Gastroesophageal sphincter (tissue), 4 donors: ENCODE measurements around the gene RING1. TPM values are rescaled to one million over a fixed set of nuclear protein-coding genes. Genes with fewer than 3 reads are reported as not detected.

Source experiments
- ATAC-seq: fragments of 150-250 bp; one replicate; pipeline ENCODE4 v1.9.1; 2016; ENCODE audit warnings: mild to moderate bottlenecking, moderate library complexity
- H3K27ac ChIP-seq, 4 donors: fragments of 200-600 bp; sonication (generic) in 3 of 4; 1 replicate in 3 of 4; 2 replicates in 1 of 4; pipeline ENCODE4 v1.5.1; 2016 to 2019
- H3K27me3 ChIP-seq: fragments of 200-600 bp; sonication (generic); one replicate; pipeline ENCODE4 v1.5.1; 2019
- H3K36me3 ChIP-seq, 2 donors: fragments of 200-600 bp; sonication (generic); one replicate each; pipeline ENCODE4 v1.5.1; 2019; ENCODE audit warnings: control low read depth in 1 of 2
- H3K4me1 ChIP-seq, 3 donors: fragments of 200-600 bp; sonication (generic); 1 replicate in 2 of 3; 2 replicates in 1 of 3; pipeline ENCODE4 v1.5.1; 2016 to 2019; ENCODE audit warnings: control low read depth in 2 of 3
- H3K4me3 ChIP-seq, 2 donors: fragments of 200-600 bp; sonication (generic); one replicate each; pipeline ENCODE4 v1.5.1; 2019; ENCODE audit warnings: mild to moderate bottlenecking in 1 of 2, moderate library complexity in 1 of 2
- H3K9me3 ChIP-seq, 3 donors: fragments of 200-600 bp; sonication (generic); one replicate each; pipeline ENCODE4 v1.5.1; 2017 to 2019; ENCODE audit warnings: control low read depth in 2 of 3
- CTCF ChIP-seq, 4 experiments: fragments of 200-600 bp in 2 of 4; fragments of 450-650 bp in 2 of 4; sonication (generic) in 1 of 4; IDR thresholded peaks; one replicate each; pipeline ENCODE4 v1.5.1; 2017 to 2019; ENCODE audit warnings: antibody characterized with exemption in 4 of 4, mild to moderate bottlenecking in 2 of 4, moderate library complexity in 2 of 4
- EP300 ChIP-seq: sonication (generic); formaldehyde crosslinking; IDR thresholded peaks from one replicate; pipeline ENCODE4 v1.6.1; 2017; ENCODE audit warnings: antibody characterized with exemption, mild to moderate bottlenecking
- POLR2A ChIP-seq, 2 donors: fragments of 450-650 bp; IDR thresholded peaks; one replicate each; pipeline ENCODE4 v1.6.1; 2017; ENCODE audit warnings: antibody characterized with exemption in 2 of 2, mild to moderate bottlenecking in 2 of 2, moderate library complexity in 1 of 2
- POLR2AphosphoS5 ChIP-seq: sonication (generic); formaldehyde crosslinking; IDR thresholded peaks from one replicate; pipeline ENCODE4 v1.6.1; 2017; ENCODE audit warnings: antibody characterized with exemption
- WGBS, 2 donors: methylation state at CpG; one replicate each; pipeline ENCODE4 v1.1.5; 2018; ENCODE audit warnings: low coverage in 1 of 2; 5-methylcytosine and 5-hydroxymethylcytosine counted together
- total RNA-seq, 4 donors: library from RNA; depleted of rRNA; stranded (reverse); fragments of >200 nt; gene quantifications; one replicate each; pipeline ENCODE4 v1.1.0, GENCODE V29; 2016

RING1 gene
- total RNA-seq, 4 donors from 2014 or later, result 12.5 to 23.8 (median 17.7) TPM

- peaks cover 9 to 76% (median 27%) of the 10 kb centered on the region in 3 donors for H3K4me1 ChIP-seq
- TF ChIP-seq EP300, result no peak
- TF ChIP-seq POLR2AphosphoS5, result peak; percentile 30
- TF ChIP-seq CTCF (IDR thresholded peaks at IDR 0.05), result no peak
- TF ChIP-seq POLR2A (IDR thresholded peaks at IDR 0.05), result no peak
- peak; percentile 73 for ATAC-seq
Measured at GRCh38 chr6:33204415-33205190, 3.7 kb upstream of the RING1 start, which contains the start of gene HSD17B8. Gene HSD17B8, plus strand, starts transcription at chr6:33204655. Its CDS starts 14 bp downstream, at chr6:33204669.

GRCh38 chr6:33205191-33206026 lies 2.9 kb upstream of the RING1 start:
- Histone ChIP-seq H3K4me3 (peak overlapping the region in 1 of 2 donors; percentile 74), H3K27ac (peak overlapping the region in 3 of 4 donors; percentile 68 to 78 (median 76))
- 50% methylated on average over 2 of the region's 17 CpGs; no CpG with 5 or more reads in 1 of the 2 donors for WGBS, 2 donors

More at GRCh38 chr6:33204415-33205190, 3.7 kb upstream of the RING1 start, which contains the start of gene HSD17B8:
- WGBS, 2 donors, result 0% methylated on average over 9 of the region's 48 CpGs; no CpG with 5 or more reads in 1 of the 2 donors
- Histone ChIP-seq H3K9me3 (no peaks in the 10 kb centered on the region), H3K27me3 (no peaks in the 10 kb centered on the region), H3K36me3 (peaks cover 0 to 25% of the 10 kb centered on the region in 2 donors), H3K4me3 (peak within 1 kb of the TSS; percentile 27 to 74), H3K27ac (peak within 1 kb of the TSS in 3 of 4 donors; percentile 68 to 78 (median 76))

GRCh38 chr6:33206027-33206863 lies 2.1 kb upstream of the RING1 start:
- WGBS, 2 donors, result 58 to 72% methylated on average over 3 of the region's 3 CpGs
- peaks cover 9 to 76% (median 26%) of the 10 kb centered on the region in 3 donors for H3K4me1 ChIP-seq
- TF ChIP-seq CTCF (IDR thresholded peaks at IDR 0.05) (no peak), EP300 (no peak), POLR2AphosphoS5 (no peak), POLR2A (IDR thresholded peaks at IDR 0.05) (no peak)
- H3K27me3 ChIP-seq, result no peaks in the 10 kb centered on the region
- H3K4me3 ChIP-seq, result no peak overlapping the region
- peaks cover 0 to 41% of the 10 kb centered on the region in 2 donors for H3K36me3 ChIP-seq
- no peaks in the 10 kb centered on the region for H3K9me3 ChIP-seq
- H3K27ac ChIP-seq, result no peak overlapping the region
- ATAC-seq, result no peak

More at GRCh38 chr6:33205191-33206026, 2.9 kb upstream of the RING1 start:
- TF ChIP-seq CTCF (IDR thresholded peaks at IDR 0.05), result no peak
- Histone ChIP-seq H3K4me1 (peaks cover 9 to 78% (median 26%) of the 10 kb centered on the region in 3 donors), H3K27me3 (no peaks in the 10 kb centered on the region), H3K36me3 (peaks cover 0 to 33% of the 10 kb centered on the region in 2 donors), H3K9me3 (no peaks in the 10 kb centered on the region)
- ATAC-seq, result no peak

- peak overlapping the region; percentile 69 to 91 for H3K4me3 ChIP-seq
- WGBS, 2 donors, result 18% methylated on average over 7 to 14 of the region's 20 CpGs
- H3K36me3 ChIP-seq, result peaks cover 0 to 45% of the 10 kb centered on the region in 2 donors
- no peaks in the 10 kb centered on the region for H3K9me3 ChIP-seq
- H3K4me1 ChIP-seq, result peaks cover 2 to 69% (median 18%) of the 10 kb centered on the region in 3 donors
- TF ChIP-seq EP300 (no peak), POLR2AphosphoS5 (no peak), CTCF (IDR thresholded peaks at IDR 0.05) (no peak), POLR2A (IDR thresholded peaks at IDR 0.05) (no peak)
- no peak for ATAC-seq
- H3K27me3 ChIP-seq, result no peaks in the 10 kb centered on the region
- peak overlapping the region in 3 of 4 donors; percentile 95 to 98 (median 96) for H3K27ac ChIP-seq
Measured at GRCh38 chr6:33206864-33207551, 1.3 kb upstream of the RING1 start.
